AG04450 (cell line): ENCODE data around the gene ABCC10. TPM values are rescaled to one million over a fixed set of nuclear protein-coding genes. Genes with fewer than 3 reads are reported as not detected.

Source experiments
- CTCF ChIA-PET: fragments of 300-600, 350-600 bp; formaldehyde crosslinking; extraction: SDS; loops from one replicate; lab custom pipeline; 2022; ENCODE audit warnings: antibody characterized with exemption, inconsistent platforms; lab: Charles Lee
- POLR2A ChIA-PET: fragments of 350-600 bp; formaldehyde crosslinking; extraction: SDS; loops from one replicate; lab custom pipeline; 2021; ENCODE audit warnings: antibody characterized with exemption, inconsistent platforms; lab: Yijun Ruan, JAX
- DNase-seq: peaks from one replicate; pipeline ENCODE4 v3.0.0-alpha.2; 2011; ENCODE audit warnings: low read depth, low spot score
- H3K27ac ChIP-seq: one replicate; pipeline ENCODE4 v1.5.1; 2012; ENCODE audit warnings: low read depth, low read length, control low read depth
- H3K27me3 ChIP-seq: one replicate; pipeline ENCODE4 v1.6.0; 2012; ENCODE audit warnings: low read length; ENCODE audit not compliant: control insufficient read depth, insufficient read depth
- H3K4me3 ChIP-seq: 2 replicates; pipeline ENCODE4 v1.5.1; 2011; ENCODE audit warnings: mild to moderate bottlenecking, low read depth, low read length, control low read depth
- H3K9me3 ChIP-seq: 2 replicates; pipeline ENCODE4 v1.5.1; 2012; ENCODE audit warnings: low read length; ENCODE audit not compliant: control insufficient read depth, insufficient read depth
- CTCF ChIP-seq: IDR thresholded peaks from 2 replicates; pipeline ENCODE4 v1.5.1; 2011; ENCODE audit warnings: low read depth, low read length, control low read depth, inconsistent platforms
- polyA plus RNA-seq: library from polyadenylated mRNA; depleted of rRNA; stranded (reverse); fragments of >200 nt; gene quantifications from 2 replicates; pipeline ENCODE4 v1.2.3, GENCODE V29; 2011

Gene ABCC10
- polyA plus RNA-seq, 1 experiment, result 12.0 TPM

- H3K27me3 ChIP-seq, result peaks cover 5% of the 10 kb centered on the region
- H3K4me3 ChIP-seq, result no peak overlapping the region
- no peak for TF ChIP-seq CTCF
- no peak overlapping the region for H3K27ac ChIP-seq
- ChIA-PET POLR2A (no interaction called here), CTCF (no interaction called here)
- no peaks in the 10 kb centered on the region for H3K9me3 ChIP-seq
- DNase-seq, result no peak
These were observed 40.4 kb downstream of the ABCC10 start for GRCh38 chr6:43467752-43468151.

- TF ChIP-seq CTCF, result no peak
- ChIA-PET POLR2A (no interaction called here), CTCF (no interaction called here)
- H3K27me3 ChIP-seq, result peaks cover 2% of the 10 kb centered on the region
- H3K27ac ChIP-seq, result no peak overlapping the region
- no peak overlapping the region for H3K4me3 ChIP-seq
- no peaks in the 10 kb centered on the region for H3K9me3 ChIP-seq
- DNase-seq, result no peak
These were observed 40.9 kb downstream of the ABCC10 start for GRCh38 chr6:43468240-43468639.

GRCh38 chr6:43468748-43469681 lies 41.7 kb downstream of the ABCC10 start:
- peaks cover 2% of the 10 kb centered on the region for H3K27me3 ChIP-seq
- POLR2A ChIA-PET, result no interaction called here
- H3K9me3 ChIP-seq, result no peaks in the 10 kb centered on the region
- CTCF ChIA-PET, result no interaction called here
- no peak overlapping the region for H3K27ac ChIP-seq
- no peak for DNase-seq
- no peak for TF ChIP-seq CTCF
- H3K4me3 ChIP-seq, result no peak overlapping the region

GRCh38 chr6:43469947-43470346 lies 42.6 kb downstream of the ABCC10 start:
- TF ChIP-seq CTCF, result no peak
- H3K4me3 ChIP-seq, result no peak overlapping the region
- H3K27me3 ChIP-seq, result peaks cover 2% of the 10 kb centered on the region
- H3K27ac ChIP-seq, result no peak overlapping the region
- CTCF ChIA-PET, result no interaction called here
- DNase-seq, result no peak
- no peaks in the 10 kb centered on the region for H3K9me3 ChIP-seq
- POLR2A ChIA-PET, result no interaction called here

GRCh38 chr6:43471399-43471798 lies 44.1 kb downstream of the ABCC10 start:
- Histone ChIP-seq H3K27ac (no peak overlapping the region), H3K9me3 (no peaks in the 10 kb centered on the region), H3K4me3 (no peak overlapping the region), H3K27me3 (peaks cover 2% of the 10 kb centered on the region)
- no peak for TF ChIP-seq CTCF
- ChIA-PET POLR2A (no interaction called here), CTCF (interaction anchor here (1.6 kb wide), 1 partner anchor 35 kb away, joined by 4 read pairs; no protein-coding TSS in a partner anchor)
- no peak for DNase-seq
